RCC 7860 (cell line): ENCODE data around the gene FAM184B.

ENCODE experiments used
- DNase-seq: peaks from one replicate; pipeline ENCODE4 v3.0.0-alpha.2; 2015; ENCODE audit warnings: low spot score
- FAIRE-seq: peaks from 2 replicates; lab custom pipeline; 2012; peaks lifted over from hg19 to GRCh38; lab: Jason Lieb, UNC

Gene FAM184B

DNA sequence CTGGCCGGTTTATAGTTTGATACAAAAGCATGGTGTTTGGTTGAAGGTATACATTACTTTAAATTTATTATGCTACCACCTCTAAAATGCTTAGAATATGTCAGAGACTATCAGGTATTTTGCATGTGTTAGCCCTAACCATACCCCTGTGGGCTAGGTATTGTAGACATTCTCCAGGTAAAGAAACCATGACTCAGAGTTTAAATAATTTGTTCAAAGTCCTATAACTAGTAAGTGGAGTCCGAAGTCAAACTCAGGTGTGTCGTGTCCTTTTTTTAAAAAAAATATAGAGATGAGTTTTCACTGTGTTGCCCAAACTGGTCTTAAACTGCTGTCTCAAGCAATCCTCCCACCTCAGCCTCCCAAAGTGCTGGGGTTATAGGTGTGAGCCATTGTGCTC is 192.1 kb downstream of the FAM184B start:
- no peak for DNase-seq
- no peak for FAIRE-seq

DNA sequence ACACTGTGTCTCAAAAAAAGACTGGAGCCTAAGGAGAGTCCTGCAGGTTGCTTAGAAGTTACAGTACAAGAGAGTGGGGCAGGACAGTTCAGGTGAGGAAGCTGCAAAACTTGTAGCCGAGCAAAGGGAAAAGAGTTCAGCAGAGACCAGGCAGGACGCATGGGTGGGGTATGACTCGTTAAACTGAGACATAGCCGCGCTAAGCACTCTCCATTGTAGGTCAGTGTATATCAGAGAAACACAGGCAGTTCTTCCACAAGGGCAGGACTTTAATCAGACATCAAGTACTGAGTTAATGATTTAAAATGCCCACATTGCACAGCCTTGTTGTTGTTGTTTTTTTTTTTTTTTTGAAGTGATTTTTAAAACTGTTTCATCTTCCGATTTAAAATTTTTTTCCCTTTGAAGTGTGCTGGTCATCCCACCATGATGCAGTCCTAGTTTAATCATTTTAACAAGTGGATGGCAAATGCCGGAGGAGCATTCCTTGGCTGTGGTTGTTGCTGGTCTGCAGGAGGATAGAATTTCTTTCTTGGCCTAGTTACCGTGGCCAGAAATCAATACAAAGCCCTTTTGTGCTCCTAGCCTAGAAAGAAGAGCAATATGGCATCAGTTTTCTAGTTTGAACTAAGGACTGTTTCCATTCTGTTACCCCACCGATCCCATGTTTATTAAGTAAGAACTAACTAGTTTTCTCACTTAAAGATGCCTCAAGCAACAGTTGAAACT is 194.2 kb downstream of the FAM184B start:
- no peak for FAIRE-seq
- DNase-seq, result no peak

DNA sequence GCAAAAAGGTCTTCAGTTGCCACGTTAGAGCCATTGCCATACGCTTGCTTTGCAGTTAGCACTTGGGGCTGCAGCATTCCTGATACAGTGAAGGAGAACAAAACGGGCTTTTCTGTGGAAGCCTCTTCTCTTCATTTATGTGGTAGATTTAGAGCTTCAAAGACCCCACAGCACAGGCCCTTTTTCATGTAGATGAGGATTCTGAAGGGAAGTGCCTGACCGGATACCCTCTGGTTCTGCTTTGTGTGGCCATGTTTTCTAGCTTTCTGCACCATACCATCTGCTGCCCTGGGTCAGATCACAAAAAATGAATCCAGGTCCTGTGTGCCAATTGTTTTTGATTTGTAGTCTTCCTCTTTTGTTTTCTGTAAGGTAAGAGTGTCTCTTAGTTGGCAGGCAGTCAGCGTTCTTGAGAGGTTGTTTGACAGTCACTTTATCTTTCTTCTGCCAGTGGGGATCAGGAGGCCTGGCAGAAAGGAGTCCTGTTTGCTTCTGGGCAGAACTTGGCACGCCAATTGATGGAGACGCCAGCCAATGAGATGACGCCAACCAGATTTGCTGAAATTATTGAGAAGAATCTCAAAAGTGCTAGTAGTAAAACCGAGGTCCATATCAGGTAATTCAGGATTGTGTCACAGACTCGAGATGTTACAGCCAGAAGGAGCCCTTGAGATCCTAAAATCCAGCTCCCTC is 196.8 kb downstream of the FAM184B start:
- DNase-seq (no peak), FAIRE-seq (no peak)

DNA sequence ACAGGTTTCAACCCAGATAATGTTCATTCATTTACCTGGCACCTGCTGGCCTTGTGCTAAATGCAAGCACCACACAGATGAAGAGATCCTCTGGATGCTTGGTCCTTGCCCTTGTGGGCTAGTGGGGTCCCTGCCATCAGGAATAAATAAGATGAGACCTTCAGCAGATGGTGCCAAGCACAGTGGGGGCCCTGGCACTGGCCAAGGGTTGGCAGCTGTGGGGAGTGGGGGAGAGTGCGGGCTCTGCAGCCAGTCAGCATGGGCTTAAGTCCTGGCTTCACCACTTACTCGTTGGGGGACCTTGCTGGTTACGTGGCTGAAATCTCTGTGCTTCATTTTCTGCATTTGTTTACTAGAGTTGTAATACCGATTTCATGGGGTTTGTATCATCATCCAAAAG is 197.5 kb downstream of the FAM184B start:
- no peak for FAIRE-seq
- no peak for DNase-seq

DNA sequence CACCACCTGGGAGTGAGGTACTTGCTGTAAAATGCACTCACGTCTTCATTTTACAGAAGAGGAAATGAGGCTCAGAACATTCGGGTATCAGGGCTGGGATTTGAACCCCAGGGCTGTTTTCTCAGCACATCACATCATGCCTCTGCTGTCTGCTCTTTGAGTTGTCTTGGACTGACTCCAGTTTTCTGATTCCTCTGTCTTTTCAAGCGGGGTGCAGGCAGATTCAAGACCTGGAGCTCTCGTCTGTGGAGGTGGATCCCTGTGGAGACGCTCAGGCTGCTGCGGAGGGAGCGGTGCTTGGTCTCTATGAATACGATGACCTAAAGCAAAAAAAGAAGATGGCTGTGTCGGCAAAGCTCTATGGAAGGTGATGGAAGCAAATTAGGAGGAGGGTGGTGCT is 198.1 kb downstream of the FAM184B start:
- FAIRE-seq (no peak), DNase-seq (no peak)

DNA sequence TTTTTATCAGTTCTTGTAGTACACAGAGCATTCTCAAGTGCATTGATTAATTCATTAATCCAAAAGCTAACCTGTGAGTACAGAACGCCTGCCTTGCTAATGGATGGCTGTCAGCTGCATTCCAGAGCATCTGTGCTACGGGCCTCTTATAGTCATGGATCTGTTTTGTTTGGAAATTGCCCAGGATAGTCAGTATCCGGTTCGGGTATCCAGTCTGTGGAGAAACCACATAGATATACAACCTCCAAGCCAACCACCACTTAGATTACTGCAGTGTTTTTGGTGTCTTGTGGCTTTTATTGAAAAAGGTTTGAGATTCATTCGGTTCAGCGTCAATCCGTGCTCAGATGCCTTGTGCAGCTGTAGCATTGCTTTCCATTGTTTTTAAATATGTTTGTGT is 200.5 kb downstream of the FAM184B start:
- no peak for FAIRE-seq

More for the DNA sequence above, 200.5 kb downstream of the FAM184B start:
- no peak for DNase-seq
